OCI-LY7 (cell line): ENCODE measurements around the gene BCL2L12.

Experiments used
- EZH2phosphoT487 ChIP-seq: fragments of 200-600 bp; sonication (generic); IDR thresholded peaks from 2 replicates; pipeline ENCODE4 v1.6.1; 2018; ENCODE audit warnings: low read depth, borderline replicate concordance, mild to moderate bottlenecking, mixed run types, antibody characterized with exemption, low read length, moderate library complexity, mixed read lengths
- TF ChIP-seq, protein P1 (sequence below): fragments of 200-600 bp; sonication (generic); conservative IDR thresholded peaks from 2 replicates; pipeline ENCODE4 v1.5.1; 2014; ENCODE audit warnings: mild to moderate bottlenecking, antibody characterized with exemption, low read length, moderate library complexity, mixed read lengths

DNA sequence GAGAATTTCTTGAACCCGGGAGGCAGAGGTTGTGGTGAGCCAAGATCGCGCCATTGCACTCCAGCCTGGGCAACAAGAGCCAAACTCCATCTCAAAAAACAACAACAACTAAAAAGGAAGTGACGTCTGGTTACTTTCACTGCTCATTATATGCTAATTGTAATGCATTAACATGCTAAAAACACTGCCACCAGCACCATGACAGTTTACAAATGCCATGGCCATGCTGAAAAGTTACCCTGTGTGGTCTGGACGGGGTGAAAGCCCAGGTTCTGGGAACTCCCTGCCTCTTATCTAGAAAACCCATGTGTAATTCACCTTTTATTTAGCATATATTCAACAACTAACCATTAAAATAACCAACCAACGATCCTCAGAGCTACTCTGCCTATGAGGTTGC, 53.3 kb downstream of the BCL2L12 start:
- TF ChIP-seq, protein P1, sequence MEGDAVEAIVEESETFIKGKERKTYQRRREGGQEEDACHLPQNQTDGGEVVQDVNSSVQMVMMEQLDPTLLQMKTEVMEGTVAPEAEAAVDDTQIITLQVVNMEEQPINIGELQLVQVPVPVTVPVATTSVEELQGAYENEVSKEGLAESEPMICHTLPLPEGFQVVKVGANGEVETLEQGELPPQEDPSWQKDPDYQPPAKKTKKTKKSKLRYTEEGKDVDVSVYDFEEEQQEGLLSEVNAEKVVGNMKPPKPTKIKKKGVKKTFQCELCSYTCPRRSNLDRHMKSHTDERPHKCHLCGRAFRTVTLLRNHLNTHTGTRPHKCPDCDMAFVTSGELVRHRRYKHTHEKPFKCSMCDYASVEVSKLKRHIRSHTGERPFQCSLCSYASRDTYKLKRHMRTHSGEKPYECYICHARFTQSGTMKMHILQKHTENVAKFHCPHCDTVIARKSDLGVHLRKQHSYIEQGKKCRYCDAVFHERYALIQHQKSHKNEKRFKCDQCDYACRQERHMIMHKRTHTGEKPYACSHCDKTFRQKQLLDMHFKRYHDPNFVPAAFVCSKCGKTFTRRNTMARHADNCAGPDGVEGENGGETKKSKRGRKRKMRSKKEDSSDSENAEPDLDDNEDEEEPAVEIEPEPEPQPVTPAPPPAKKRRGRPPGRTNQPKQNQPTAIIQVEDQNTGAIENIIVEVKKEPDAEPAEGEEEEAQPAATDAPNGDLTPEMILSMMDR: no peak
- no peak for TF ChIP-seq EZH2phosphoT487
